GM18907 (cell line): ENCODE data around the gene KCNQ1OT1.

Source experiments
- ATAC-seq: cut with Tn5 transposase; IDR thresholded peaks from one replicate; pipeline ENCODE4 v1.9.1; 2021; ENCODE audit warnings: mild to moderate bottlenecking, moderate library complexity; ENCODE audit not compliant: unreplicated experiment

The KCNQ1OT1 gene

DNA sequence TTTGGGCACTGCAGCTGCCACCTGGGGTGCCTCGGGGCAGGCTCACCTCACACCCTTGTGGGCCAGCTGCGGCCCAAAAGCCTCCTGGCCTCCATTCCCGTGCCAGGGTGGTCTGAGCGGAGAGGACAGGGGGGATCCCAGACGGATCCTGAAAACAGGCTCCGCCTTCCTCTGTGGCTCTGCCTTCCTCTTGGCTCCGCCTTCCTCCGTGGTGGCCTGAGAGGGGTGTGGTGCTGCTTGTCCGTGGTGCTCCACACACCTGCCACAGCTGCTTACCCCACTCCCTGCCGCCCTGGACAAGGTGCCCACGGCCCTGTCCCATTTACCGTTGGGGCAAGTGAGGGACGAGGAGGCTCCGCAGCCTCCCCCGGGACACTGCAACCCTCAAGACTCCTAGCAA is 23.2 kb upstream of the KCNQ1OT1 start:
- no peak for ATAC-seq

DNA sequence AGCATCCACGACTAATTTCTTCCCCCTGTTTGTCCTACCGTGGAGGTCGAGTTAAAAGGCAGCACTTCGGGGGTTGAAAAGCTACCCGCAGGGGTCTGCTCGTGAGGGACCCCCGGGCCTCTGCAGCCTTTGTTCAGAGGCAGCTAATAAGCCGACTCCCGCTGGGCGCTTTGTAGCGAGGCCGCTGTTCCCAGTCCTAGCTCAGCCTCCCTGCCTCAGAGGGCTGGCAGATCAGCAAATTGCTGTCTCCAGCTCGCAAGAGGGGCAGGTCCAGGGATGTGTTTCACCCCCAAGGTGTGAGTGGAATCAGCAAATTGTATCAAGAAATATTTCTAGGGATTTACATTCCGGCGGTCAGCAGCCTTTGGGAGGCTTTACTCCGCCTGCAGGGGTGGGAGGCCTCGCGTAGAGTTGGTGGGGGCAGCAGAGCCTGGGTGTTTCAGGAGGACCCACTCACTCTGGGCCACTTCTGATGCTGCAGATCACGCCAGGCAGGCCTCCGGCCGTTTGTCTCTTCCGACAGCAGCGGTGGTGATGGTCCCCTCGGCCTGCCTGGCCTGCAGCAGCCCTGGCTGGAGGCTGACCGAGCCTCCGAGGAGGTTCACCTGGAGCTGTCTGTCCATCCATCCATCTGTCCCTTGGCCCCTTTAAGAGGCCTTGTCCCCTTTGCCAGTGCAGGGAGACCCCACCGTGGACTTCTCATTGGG is 21.6 kb upstream of the KCNQ1OT1 start:
- no peak for ATAC-seq

DNA sequence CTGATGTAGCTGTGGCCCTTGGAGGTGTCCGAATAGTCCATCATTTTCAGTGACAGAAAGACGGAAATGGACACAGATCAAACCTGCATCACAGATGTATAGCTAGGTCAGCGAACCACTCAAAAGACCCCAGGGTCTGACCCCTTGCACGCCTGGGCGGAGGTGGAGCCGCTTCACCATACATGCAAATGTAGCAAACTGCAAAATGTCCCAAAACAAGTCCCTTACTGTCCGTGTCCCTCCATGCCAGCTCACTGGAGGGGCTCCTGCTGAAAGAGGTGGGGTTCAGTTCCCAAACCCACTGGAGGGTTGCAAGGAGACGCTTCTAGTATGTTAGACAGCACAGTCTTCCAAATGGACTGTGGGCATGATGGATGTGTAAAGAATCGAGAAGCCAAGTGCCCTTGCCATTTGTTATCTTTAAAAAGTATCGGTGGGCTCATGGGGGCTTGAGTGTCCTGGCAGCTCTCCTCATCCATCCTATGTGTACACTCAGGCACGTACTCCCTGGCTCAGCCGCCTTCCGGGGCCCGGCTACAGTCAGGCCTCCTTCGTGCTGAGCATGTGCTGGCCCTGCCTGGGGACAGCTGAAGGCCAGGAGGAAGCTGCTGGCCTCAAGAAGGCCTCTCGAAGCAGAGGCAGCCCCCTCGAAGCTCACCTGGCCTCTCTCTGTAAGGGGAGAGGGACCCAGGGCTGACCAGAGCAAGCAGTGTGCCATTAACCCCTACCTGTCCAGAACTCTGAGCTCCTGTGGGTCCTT is 20.2 kb upstream of the KCNQ1OT1 start:
- ATAC-seq: no peak

DNA sequence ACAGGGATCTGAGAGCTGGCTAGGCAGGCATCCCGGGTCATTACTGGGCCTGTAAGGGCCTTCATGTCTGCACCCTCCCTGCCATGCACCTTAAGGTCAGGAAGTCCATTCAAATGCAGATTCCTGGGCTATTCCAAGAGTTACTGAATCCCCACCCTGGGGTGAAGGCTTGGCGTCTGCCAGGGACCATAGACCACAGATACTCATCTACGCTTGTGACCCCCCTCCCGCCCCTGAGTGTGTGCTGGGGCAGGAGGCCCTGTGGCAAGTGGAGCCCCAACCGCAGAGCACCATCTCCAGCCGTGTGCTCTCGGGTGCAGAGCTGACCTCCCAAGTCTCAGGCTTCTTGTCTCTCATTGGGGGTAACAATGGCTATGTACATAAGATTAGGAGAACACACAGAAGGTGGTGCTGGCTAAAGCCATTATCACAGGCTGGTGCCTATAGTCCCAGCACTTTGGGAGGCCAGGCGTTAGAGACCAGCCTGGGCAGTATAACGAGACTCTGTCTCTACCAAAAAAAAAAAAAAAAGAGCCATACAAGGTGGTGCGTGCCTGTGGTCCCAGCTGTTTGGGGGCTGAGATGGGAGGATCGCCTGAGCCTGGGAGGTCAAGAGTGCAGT is 19.1 kb upstream of the KCNQ1OT1 start:
- no peak for ATAC-seq

DNA sequence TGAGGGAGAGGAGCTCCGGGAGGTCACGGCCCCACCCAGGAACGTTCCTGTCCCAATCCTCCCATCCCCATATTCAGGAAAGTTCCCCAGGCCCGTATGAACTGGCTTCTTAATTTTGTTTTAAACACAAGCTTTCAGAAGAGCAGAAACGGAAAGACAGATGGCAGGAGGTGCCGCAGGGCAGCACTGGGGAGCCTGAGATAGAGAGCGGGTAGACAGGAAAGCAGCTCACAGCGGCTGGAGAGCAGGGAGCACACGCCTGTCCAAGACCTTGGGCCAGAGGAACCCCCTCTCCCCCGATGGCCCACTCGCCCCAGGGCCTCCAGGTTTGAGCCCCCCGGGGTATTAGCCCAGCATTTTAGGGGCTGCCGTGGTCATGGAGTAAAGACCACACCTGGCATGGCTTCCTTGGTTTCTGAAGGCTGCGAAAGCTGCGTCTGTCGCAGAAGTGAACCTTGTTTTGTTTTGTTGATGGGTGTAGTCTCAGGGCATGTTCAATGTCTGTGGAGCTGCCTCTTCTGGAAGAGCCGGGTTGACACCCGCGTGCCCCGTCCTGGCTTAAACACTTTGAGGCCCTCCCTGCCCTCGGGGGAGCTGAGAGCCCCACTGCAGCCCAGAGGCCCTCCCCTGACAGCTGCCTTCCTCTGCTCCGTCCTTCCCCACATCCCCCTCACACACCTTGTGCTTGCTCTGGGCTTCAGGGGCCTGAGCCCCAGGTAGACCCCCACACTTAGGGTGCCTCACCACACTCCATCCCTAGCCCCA is 17.9 kb upstream of the KCNQ1OT1 start:
- no peak for ATAC-seq

DNA sequence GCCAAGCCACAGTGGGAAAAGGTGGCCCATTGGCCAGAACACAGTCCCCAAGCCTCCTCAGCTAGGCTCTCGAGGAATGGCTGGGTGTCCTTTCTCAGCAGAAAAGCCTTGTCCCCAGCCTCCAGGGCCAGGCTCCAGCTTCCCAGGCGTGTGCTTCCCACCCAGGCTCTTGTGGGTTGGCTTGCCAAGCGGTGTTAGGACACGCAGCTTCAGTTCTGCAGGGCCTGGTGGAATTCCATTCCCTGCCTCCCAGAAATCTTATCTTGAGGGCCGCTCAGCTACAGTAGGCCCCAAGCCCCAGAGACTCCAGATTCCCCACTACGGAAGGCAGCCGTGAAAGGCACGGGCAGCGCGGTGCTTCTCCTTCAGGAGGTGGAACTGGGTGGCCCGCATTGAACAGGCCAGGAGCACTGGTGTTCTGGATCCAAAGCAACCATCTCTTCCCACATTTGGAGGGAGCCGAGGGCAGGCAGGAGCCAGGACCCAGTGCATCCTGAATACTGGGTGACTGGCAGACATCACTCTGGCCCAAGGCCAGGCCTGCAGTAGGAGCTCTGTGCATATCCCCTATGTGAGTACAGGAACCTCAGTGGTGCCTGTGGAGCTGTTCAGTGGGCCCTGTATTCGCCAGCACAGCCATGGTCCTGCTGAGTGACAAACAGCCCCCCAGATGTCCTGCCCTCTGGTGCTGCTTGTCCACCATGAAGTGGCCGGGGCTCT is 16.7 kb upstream of the KCNQ1OT1 start:
- no peak for ATAC-seq

DNA sequence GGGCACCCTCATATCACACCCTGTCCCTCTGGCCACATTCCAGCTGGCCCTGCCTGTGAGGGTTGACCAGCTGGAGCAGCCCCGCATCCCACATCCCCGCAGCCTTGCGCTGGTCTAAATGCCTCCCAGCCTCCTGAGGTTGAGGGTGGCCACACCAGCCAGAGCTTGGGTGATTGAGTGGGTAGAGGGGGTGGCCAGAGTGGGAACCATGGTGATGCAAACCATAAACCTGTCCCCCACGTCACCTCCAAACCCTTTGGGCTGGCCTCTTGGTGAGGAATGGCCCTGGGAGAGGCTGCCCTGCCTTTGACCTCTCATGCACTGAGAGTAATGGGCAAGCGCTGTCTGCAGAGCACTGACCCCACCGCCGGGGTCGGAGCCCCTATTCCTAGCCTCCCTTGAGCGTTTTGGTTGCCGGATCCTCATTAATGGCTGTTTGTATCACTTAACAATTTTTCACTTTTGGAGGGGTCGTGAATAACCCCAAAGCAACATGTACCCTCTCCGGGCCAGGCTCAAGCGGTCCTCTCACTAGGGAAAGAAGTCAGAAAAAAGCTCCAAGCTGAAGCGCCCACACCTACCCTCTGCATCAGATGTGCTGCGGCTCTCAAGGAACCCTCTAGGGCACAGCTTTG is 16.0 kb upstream of the KCNQ1OT1 start:
- no peak for ATAC-seq

DNA sequence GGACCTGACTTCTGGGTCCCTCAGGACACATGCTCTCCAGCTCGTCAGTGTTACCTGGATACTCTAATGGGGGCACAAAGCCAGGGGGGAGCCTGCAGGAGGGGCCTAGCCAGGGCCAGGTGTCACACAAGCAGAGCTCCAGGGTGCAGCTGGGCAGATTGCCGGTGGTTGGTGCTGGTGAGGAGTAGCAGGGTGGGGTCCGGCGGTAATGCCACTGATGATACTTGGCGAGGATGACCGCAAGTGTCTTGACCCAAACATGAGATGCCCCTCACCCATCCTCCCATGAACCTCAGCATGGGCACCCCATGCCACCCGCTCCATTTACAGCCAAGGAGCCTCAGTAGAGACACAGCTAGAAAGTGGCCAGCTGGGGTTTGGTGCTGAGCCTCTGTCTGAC is 15.1 kb upstream of the KCNQ1OT1 start:
- ATAC-seq: no peak

DNA sequence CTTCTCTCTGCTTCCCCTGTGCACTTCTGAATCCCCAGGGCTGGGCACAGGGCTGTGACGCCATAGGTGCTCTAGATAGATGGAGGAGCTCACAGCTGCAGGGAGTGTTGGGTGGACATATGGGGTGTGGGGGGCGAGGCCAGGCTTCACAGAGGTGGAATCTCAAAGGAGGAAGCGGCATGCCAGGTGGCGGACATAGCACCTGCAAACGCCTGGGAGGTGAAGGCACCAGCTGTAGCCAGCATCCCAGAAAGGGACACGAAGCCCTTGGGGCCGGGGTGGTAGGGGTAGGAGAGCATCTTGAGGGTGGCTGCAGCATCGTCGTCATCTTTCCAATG is 14.6 kb upstream of the KCNQ1OT1 start:
- no peak for ATAC-seq

DNA sequence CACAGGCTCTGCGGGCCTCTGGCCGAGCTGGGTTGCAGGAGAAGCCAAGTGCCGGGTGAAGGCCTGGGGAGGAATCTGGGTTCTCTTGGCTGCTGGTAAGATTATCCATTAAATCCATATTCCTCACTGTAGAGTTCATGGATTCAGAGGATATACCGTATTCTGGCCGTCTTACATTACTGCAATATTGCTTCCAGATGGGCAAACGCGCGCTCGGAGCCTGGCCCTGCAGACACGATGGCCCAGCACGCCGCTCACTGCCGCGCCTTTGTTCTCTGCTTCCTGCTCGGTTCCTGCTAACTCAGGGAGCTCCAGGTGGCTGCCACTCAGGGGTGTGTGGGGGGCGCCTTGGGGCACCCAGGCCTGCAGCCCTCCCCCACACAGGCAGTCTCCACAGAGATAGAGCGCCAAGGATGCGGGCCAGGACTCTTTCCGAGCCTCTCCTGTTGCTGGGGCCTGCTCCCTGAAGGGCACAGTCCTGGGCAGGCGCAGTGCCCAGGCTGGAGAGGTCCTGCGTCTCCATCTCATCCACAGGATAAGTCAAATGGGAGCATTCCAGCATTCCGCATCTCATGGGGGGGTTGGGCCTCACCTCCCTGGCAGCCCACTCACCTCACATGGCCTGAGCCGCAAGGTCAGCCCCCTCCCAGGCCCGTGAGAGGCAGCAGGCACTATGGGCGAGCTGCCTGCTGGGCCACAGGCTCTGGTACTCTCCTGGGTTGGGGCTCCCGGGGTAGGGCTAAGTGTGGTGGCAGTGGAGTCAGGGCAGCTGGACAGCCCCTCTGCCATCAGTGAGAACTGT is 14.1 kb upstream of the KCNQ1OT1 start:
- ATAC-seq: no peak

DNA sequence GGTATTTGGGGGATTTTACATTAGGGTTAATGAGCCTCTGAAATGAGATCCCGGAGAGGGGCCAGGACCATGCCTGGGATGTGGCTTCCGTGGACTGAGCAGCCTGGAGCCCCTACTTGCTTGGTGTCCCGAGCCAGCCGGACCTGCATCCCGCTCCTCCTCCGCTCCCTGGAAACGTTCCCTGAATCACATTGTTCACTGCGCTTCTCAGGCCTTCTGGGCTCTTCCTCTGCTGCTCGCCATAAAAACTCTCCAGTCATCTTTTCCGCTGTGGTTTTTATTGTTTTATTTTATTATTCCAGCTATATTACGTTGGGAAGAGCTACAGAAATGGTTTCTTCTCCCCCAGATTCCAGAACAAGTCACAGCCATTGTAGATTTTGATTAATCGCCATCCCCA is 13.3 kb upstream of the KCNQ1OT1 start:
- ATAC-seq: no peak

DNA sequence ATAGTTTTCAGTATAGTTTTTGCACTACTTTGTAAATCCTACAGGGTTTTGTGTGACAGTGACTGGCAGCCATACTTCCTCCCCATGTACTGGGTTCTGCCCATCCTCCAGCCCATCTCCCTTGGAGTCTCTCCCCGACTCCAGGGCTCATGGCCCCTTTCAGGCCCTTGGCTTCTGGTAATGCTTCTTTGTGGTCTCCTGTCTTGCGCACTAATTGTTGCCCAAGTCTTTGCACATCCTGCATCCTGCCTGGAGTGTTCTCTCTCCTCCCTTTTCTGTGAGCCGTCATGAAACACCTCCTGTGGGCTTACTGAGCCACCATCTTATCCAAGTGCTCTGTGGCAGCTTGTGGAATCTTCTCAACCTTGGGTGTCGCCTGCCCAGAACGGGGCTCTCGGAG is 11.4 kb upstream of the KCNQ1OT1 start:
- ATAC-seq: no peak

DNA sequence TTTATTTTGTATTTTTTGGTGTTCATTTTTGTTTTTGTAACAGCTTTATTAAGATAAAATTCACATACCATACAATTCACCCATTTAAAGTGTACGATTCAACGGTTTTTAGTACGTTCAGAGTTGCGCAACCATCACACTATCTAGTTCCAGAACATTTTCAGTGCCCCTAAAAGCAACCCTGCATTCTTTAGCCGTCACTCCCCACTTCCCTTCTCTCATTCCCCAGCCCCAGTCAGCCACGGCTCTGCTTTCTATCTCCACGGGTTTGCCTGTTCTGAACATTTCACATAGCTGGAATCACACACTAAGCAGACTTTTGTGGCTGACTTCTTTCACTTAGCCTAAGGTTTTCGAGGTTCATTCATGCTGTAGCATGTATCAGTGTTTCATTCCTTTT is 9.6 kb upstream of the KCNQ1OT1 start:
- ATAC-seq: no peak

DNA sequence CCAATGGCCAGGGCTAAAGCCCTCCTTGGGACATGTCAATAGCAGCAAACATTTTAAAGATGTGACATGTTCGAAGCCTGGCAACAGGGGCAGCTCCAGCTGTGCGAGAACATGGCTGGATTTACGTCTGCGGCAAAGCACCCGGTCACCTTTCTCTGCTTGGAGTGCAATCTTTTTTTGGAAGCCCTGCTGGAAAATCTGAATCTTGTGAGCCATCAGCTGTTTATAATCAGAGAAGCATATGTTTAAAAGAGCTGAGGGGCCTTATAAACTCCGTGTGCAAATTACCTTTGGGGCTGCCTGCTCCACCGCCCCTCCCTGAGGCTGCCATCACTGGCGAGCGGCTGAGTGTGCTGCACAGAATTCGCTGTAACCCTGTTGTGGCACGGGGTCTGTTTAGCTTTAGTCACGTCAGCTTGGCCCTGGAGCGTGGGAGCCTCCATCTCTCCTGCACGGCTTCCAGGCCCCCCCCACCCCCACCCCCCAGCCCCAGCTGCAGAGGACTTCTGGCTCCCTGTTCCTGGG is 9.0 kb upstream of the KCNQ1OT1 start:
- ATAC-seq: no peak

DNA sequence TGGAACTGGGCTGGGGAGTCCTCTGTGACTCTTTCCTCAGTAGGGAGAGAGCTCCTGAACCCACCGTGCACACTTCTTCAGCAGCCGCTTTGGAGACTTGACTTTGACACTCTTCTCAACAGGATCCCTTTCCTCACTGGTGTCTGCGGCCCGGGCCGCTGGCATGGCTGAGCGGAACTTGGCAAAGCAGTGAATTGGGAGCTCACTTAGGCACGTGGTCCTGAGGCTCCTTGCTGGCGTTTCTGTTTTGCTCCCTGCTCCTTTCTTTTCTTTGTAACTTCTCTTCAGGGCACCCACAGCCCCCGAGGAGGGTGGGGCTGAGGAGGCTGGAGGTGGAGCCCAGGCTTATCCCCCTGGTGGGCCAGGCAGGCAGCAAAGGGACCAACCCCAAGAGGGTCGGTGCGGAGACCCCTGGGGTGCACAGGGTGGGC is 8.4 kb upstream of the KCNQ1OT1 start:
- ATAC-seq: no peak

DNA sequence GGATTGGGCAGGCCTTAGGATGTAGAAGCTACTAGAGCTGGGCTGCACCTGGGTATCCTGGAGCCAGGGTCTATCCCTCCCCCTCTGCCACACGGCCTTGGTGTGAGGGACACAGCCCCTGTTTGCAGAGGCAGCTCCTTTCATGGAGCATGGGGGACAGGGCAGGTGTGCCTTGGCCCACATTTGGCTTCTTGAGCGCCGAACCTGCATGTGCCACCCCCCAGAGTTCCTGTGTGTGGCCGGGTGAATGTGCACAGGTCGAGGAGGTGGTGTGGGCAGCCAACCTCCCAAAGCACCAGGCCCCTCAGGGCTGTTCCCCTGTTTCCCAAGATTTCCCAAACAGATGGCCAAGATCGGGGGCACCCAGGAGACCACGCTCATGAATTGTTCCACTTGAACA is 7.9 kb upstream of the KCNQ1OT1 start:
- ATAC-seq: no peak

DNA sequence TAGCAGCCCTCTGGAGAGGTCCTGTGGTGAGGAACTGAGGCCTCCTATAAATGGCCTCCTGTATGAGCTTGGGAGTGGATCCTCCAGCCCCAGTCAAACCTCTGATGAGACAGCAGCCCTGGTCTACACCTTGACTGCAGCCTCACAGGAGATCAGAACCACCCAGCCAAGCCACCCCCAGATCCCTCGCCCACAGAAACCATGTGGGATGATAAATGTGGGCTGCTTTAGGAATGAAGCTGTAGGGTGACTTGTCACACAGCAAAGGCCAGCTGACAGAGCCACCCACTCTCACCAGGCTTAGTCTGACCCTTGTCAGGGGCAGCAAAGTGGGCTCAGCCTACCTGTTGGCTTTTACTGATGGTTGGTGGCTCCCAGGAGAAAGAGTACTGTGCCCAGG is 6.5 kb upstream of the KCNQ1OT1 start:
- ATAC-seq: no peak

DNA sequence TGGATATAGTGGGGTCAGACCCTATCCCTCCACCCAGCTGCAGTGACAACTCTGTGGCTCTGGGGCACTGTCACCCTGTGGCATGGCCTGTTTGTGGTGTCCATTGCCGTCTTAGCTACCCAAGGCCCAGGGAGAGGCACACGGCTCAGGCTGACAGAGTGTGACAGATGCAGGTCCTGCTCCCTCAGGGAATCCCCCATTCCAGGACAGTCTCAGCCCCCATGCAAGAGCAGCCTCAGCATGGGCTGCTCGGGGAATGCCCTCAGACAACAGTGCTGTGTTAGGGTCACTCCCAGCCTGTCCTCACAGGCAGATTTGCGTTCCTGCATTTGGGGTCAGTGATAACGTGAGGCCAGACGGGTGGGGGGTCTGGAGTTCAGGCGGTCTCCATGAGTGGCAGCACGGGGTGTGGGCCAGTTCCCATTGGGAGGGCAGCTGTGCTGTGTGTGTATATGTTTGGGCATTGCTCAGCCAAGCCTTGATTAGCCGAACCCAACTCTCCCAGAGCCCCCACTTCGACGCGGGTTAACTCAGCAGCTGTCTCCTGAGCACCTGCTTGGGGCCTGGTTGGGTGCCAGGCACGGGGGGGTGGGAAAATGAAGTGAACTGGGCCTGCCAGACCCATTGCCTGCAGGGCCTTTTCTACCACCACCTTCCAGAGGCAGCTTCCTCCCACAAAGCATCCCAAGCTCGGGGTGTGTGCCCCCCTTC is 5.3 kb upstream of the KCNQ1OT1 start:
- no peak for ATAC-seq

DNA sequence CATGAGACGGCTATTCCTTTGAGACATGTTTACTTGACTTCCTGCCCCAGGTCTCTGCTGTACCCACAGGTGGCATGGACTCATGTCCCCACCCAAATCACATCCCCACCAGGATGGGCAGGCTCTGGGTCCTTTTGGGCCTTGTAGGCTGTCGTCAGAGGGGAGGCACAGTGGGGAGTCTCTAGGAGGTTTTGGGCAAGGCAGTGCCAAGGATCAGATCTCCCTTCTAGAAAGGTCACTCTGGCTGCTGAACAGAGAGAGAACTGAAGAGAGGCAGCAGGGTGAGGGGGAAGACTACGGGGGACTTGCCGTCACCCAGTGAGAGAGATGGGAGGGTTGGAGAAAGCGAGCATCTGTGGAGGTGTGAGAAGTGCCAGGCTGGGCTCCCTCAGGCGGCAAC is 4.6 kb upstream of the KCNQ1OT1 start:
- no peak for ATAC-seq
